ENCODE measurements around the gene ZNF653. TPM values are rescaled to one million over a fixed set of nuclear protein-coding genes. Genes with fewer than 3 reads are reported as not detected.
A peak's percentile ranks its signal among the peaks of the same experiment; 100 is the strongest.

The ZNF653 gene
- total and polyA plus RNA-seq, 9 of the 15 experiments (the other 6 are each of a cell fraction or from before 2014, with no cell fraction given), result 1.6 to 8.0 (median 4.2) TPM; not detected in 2

DNA sequence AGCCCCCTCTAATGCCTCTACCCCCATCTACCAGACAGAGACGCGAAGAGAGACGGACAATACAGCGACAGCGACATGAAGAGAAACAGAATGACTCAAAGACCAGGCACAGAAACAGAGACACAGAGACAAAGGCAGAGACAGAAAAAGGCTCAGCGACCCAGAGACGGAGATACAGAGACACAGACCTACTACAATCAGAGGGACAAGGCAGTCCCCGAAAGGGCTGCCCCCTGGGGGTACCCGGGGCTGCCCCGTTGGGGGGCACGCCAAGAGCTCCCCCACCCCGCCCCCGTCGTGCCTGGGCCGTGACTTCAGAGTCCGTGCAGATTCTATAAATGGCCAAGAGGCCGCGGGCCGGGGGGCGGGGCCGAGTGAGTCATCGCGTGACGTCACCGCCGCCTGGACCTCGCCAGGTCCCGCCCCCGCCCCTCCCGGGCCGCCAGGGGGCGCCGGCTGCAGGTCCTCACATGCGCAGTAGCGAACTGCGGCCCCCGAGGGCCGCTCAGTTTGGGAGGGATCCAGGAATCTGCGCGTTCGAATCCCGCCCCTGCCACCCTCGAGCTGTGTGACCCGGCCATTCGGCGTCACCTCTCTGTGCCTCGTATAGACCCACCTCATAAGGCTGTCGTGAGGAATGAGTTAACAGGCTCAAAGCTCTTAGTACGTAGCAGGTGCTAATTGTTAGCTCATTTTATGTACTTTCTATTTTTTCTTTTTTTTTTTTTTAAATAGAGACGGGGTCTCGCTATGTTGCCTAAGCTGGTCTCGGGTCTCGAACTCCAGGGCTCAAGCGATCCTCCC is 30.4 kb upstream of the ZNF653 start (continued):
- TF ChIP-seq, protein P1, sequence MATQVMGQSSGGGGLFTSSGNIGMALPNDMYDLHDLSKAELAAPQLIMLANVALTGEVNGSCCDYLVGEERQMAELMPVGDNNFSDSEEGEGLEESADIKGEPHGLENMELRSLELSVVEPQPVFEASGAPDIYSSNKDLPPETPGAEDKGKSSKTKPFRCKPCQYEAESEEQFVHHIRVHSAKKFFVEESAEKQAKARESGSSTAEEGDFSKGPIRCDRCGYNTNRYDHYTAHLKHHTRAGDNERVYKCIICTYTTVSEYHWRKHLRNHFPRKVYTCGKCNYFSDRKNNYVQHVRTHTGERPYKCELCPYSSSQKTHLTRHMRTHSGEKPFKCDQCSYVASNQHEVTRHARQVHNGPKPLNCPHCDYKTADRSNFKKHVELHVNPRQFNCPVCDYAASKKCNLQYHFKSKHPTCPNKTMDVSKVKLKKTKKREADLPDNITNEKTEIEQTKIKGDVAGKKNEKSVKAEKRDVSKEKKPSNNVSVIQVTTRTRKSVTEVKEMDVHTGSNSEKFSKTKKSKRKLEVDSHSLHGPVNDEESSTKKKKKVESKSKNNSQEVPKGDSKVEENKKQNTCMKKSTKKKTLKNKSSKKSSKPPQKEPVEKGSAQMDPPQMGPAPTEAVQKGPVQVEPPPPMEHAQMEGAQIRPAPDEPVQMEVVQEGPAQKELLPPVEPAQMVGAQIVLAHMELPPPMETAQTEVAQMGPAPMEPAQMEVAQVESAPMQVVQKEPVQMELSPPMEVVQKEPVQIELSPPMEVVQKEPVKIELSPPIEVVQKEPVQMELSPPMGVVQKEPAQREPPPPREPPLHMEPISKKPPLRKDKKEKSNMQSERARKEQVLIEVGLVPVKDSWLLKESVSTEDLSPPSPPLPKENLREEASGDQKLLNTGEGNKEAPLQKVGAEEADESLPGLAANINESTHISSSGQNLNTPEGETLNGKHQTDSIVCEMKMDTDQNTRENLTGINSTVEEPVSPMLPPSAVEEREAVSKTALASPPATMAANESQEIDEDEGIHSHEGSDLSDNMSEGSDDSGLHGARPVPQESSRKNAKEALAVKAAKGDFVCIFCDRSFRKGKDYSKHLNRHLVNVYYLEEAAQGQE (IDR thresholded peaks at IDR 0.05; ENCODE audit: borderline replicate concordance), result peak; percentile 53; the same call in 1 of the 2 replicates
- TF ChIP-seq, protein P1 (CRISPR knock-in tag; IDR thresholded peaks at IDR 0.05; ENCODE audit: low read depth), result peak; percentile 53; the same call in 1 of the 2 replicates
- TF ChIP-seq, protein P2, sequence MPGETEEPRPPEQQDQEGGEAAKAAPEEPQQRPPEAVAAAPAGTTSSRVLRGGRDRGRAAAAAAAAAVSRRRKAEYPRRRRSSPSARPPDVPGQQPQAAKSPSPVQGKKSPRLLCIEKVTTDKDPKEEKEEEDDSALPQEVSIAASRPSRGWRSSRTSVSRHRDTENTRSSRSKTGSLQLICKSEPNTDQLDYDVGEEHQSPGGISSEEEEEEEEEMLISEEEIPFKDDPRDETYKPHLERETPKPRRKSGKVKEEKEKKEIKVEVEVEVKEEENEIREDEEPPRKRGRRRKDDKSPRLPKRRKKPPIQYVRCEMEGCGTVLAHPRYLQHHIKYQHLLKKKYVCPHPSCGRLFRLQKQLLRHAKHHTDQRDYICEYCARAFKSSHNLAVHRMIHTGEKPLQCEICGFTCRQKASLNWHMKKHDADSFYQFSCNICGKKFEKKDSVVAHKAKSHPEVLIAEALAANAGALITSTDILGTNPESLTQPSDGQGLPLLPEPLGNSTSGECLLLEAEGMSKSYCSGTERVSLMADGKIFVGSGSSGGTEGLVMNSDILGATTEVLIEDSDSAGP (CRISPR knock-in tag; IDR thresholded peaks at IDR 0.05), result no peak
- peak; percentile 76; the same call in 1 of the 2 replicates for TF ChIP-seq PHF8 (IDR thresholded peaks at IDR 0.05; ENCODE audit: borderline replicate concordance, low read length)
- TF ChIP-seq, protein P3, sequence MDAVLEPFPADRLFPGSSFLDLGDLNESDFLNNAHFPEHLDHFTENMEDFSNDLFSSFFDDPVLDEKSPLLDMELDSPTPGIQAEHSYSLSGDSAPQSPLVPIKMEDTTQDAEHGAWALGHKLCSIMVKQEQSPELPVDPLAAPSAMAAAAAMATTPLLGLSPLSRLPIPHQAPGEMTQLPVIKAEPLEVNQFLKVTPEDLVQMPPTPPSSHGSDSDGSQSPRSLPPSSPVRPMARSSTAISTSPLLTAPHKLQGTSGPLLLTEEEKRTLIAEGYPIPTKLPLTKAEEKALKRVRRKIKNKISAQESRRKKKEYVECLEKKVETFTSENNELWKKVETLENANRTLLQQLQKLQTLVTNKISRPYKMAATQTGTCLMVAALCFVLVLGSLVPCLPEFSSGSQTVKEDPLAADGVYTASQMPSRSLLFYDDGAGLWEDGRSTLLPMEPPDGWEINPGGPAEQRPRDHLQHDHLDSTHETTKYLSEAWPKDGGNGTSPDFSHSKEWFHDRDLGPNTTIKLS (IDR thresholded peaks at IDR 0.05; ENCODE audit: borderline replicate concordance, low read depth), result peak; percentile 15; the same call in 1 of the 2 replicates
- TF ChIP-seq CEBPB (tag; IDR thresholded peaks at IDR 0.05), result no peak
- TF ChIP-seq LCOR (CRISPR knock-in tag; IDR thresholded peaks at IDR 0.05), result no peak
- TF ChIP-seq STAT5A (IDR thresholded peaks at IDR 0.05; ENCODE audit: borderline replicate concordance, low read length), result no peak
- no peak for TF ChIP-seq TAF15 (IDR thresholded peaks at IDR 0.05; ENCODE audit: low read depth, low read length)
- TF ChIP-seq HNRNPL (IDR thresholded peaks at IDR 0.05; ENCODE audit: low read depth, low read length), result 0 out of 2 replicates have a peak, but pooled peaks have one; percentile 25
- TF ChIP-seq KLF13 (tag; IDR thresholded peaks at IDR 0.05; ENCODE audit: borderline replicate concordance, low read depth), result peak; percentile 76; the same call in 1 of the 2 replicates
- TF ChIP-seq PRPF4 (IDR thresholded peaks at IDR 0.05; ENCODE audit: insufficient read depth, low read depth, low read length, poor library complexity, severe bottlenecking), result no peak
- TF ChIP-seq, protein P4, sequence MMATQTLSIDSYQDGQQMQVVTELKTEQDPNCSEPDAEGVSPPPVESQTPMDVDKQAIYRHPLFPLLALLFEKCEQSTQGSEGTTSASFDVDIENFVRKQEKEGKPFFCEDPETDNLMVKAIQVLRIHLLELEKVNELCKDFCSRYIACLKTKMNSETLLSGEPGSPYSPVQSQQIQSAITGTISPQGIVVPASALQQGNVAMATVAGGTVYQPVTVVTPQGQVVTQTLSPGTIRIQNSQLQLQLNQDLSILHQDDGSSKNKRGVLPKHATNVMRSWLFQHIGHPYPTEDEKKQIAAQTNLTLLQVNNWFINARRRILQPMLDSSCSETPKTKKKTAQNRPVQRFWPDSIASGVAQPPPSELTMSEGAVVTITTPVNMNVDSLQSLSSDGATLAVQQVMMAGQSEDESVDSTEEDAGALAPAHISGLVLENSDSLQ (IDR thresholded peaks at IDR 0.05), result peak; percentile 46; the same call in 1 of the 2 replicates
- no peak for TF ChIP-seq ZNF354B (CRISPR knock-in tag; IDR thresholded peaks at IDR 0.05)

All from K562 (cell line).